ENCODE measurements around the gene SMARCA2. TPM values are rescaled to one million over a fixed set of nuclear protein-coding genes. Genes with fewer than 3 reads are reported as not detected.
A peak's percentile ranks its signal among the peaks of the same experiment; 100 is the strongest.

Gene SMARCA2
- total RNA-seq, 1 donor from 2014 or later, result 88.7 TPM

DNA sequence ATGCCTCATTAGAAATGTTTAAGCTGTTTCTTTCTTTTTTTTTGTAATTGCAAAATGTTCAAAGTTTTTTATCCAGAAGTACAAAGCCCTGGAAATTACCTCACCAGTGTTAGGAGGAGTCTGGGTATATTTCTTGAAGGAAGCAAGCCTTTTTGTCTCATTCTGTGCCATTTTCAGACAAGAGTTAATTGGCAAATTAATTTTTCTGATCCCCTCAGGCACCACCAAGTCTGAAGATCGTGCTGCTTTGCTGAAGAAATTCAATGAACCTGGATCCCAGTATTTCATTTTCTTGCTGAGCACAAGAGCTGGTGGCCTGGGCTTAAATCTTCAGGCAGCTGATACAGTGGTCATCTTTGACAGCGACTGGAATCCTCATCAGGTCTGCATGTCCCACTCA lies 94.9 kb downstream of the SMARCA2 start:
- Histone ChIP-seq H3K27ac (ENCODE audit: low read depth, low read length) (no peak overlapping the region), H3K9me3 (ENCODE audit: control insufficient read depth in 3 of 3, low read length in 3 of 3) (no peaks in the 10 kb centered on the region), H3K36me3 (ENCODE audit: control insufficient read depth in 3 of 3, insufficient read depth in 3 of 3, low read length in 3 of 3) (peaks cover 19 to 54% (median 41%) of the 10 kb centered on the region in 3 donors), H3K4me1 (ENCODE audit: control insufficient read depth in 3 of 3, insufficient read depth in 3 of 3, low read length in 3 of 3) (no peaks in the 10 kb centered on the region), H3K9ac (ENCODE audit: low read depth in 1 of 3, low read length in 3 of 3) (no peak overlapping the region), H3K4me3 (ENCODE audit: low read length in 3 of 3) (no peak overlapping the region), H3K27me3 (ENCODE audit: control insufficient read depth in 3 of 3, insufficient read depth in 3 of 3, low read length in 3 of 3) (no peaks in the 10 kb centered on the region)

DNA sequence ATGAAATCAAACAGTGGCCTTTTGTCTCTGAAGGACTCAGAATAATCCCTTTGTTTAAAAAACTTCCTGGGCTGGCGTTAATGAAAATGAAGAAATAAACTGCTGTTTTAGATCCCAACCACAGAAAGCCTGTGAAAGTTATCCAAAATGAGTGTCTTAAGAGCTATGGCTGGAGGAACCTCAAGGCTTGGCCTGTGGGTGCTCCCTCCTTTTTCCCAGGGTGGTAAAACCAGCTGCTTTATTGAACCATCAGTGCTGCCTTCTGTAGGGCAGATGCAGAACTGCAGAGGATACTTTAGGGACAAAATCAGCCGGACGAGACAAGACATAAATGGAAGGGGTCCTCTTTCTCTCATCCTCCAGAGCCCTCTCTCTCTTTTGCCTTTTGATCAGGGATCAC lies 100.9 kb downstream of the SMARCA2 start:
- Histone ChIP-seq H3K27me3 (ENCODE audit: control insufficient read depth in 3 of 3, insufficient read depth in 3 of 3, low read length in 3 of 3) (no peaks in the 10 kb centered on the region), H3K9me3 (ENCODE audit: control insufficient read depth in 3 of 3, low read length in 3 of 3) (no peaks in the 10 kb centered on the region), H3K27ac (ENCODE audit: low read depth, low read length) (no peak overlapping the region), H3K4me3 (ENCODE audit: low read length in 3 of 3) (no peak overlapping the region), H3K4me1 (ENCODE audit: control insufficient read depth in 3 of 3, insufficient read depth in 3 of 3, low read length in 3 of 3) (peaks cover 3 to 9% (median 6%) of the 10 kb centered on the region in 3 donors), H3K9ac (ENCODE audit: low read depth in 1 of 3, low read length in 3 of 3) (no peak overlapping the region), H3K36me3 (ENCODE audit: control insufficient read depth in 3 of 3, insufficient read depth in 3 of 3, low read length in 3 of 3) (peaks cover 28 to 62% (median 59%) of the 10 kb centered on the region in 3 donors)

DNA sequence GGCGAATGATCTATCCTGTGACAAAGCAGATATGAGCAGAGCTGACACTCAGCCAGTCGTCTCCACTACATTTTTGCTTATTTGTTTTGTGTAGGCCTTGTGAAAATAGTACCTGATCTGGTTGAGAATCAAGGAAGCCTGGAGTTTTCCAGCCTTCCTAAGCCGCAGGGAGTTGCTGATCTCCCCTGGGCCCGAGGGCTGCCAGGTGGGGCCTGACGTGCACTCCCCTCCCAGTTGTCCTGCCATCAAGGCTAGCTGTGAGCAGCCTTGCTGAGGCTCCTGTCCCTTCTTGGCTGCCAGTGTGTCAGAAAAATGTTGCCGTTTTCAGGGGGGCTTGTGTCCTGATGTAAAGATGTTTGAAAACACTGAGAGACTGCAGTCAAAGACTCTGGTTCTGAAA lies 102.4 kb downstream of the SMARCA2 start:
- no peak overlapping the region for H3K27ac ChIP-seq (ENCODE audit: low read depth, low read length)
- no peaks in the 10 kb centered on the region for H3K9me3 ChIP-seq (ENCODE audit: control insufficient read depth in 3 of 3, low read length in 3 of 3)
- H3K4me1 ChIP-seq (ENCODE audit: control insufficient read depth in 3 of 3, insufficient read depth in 3 of 3, low read length in 3 of 3), result peaks cover 6 to 21% (median 8%) of the 10 kb centered on the region in 3 donors
- H3K4me3 ChIP-seq (ENCODE audit: low read length in 3 of 3), result no peak overlapping the region
- H3K9ac ChIP-seq (ENCODE audit: low read depth in 1 of 3, low read length in 3 of 3), result no peak overlapping the region
- no peaks in the 10 kb centered on the region for H3K27me3 ChIP-seq (ENCODE audit: control insufficient read depth in 3 of 3, insufficient read depth in 3 of 3, low read length in 3 of 3)
- peaks cover 24 to 57% (median 46%) of the 10 kb centered on the region in 3 donors for H3K36me3 ChIP-seq (ENCODE audit: control insufficient read depth in 3 of 3, insufficient read depth in 3 of 3, low read length in 3 of 3)

DNA sequence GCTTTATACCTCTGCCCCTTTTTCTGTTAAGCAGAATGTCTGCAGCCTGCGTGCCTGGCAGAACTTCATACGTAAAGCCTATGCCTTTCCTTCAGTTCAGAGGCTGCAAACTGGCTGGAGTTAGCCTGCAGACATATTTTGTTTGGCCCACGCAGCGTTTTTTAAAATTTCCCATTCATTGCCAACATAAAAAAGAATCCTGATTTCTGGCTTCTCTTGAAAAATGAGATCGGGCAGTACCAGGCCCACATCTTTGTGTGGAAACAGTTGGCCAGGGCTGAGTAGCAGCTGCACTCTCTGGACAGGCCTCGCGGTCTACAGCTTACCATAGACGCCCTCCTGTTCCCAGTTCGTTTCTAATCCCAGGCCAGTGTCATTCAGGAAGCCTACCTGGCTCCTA lies 104.4 kb downstream of the SMARCA2 start:
- Histone ChIP-seq H3K4me3 (ENCODE audit: low read length in 3 of 3) (no peak overlapping the region), H3K27ac (ENCODE audit: low read depth, low read length) (no peak overlapping the region), H3K36me3 (ENCODE audit: control insufficient read depth in 3 of 3, insufficient read depth in 3 of 3, low read length in 3 of 3) (peaks cover 31 to 57% (median 53%) of the 10 kb centered on the region in 3 donors), H3K9ac (ENCODE audit: low read depth in 1 of 3, low read length in 3 of 3) (no peak overlapping the region), H3K9me3 (ENCODE audit: control insufficient read depth in 3 of 3, low read length in 3 of 3) (no peaks in the 10 kb centered on the region), H3K4me1 (ENCODE audit: control insufficient read depth in 3 of 3, insufficient read depth in 3 of 3, low read length in 3 of 3) (peaks cover 6 to 21% (median 10%) of the 10 kb centered on the region in 3 donors), H3K27me3 (ENCODE audit: control insufficient read depth in 3 of 3, insufficient read depth in 3 of 3, low read length in 3 of 3) (no peaks in the 10 kb centered on the region)

DNA sequence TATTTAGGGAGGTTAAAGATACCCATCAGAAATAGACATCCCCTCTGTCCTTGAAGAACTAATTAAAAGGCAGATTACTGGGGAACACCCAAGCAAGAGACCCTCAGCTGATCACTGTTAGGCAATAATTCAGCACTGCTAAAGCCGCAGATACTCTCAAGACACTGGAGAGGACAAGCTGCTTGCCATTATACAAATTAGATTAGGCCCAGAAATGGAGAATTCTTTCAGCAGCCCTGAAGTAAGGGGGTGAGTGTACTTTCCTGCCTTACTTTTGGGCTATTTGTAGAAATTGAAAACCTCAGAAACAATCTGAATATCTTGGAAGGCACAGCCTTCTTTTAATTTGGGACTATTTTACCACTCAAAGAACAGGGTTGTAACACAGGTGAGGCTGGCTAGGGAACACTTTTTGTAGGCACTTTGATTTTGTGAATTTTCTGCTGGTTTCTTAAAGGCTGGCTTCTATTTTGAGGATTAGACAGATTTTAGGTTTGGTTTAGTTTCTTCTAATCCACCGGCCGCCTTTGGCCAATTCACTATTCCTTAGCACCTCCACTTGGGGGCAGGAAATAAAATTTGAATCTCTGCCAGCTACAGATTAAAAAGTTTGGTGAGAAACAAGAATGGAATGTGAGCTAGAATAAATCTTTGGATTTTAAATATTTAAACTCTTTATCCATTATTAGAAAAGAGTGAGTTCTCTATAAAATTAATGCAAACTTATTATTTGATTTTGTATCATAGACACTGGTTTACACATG lies 106.0 kb downstream of the SMARCA2 start:
- H3K4me3 ChIP-seq (ENCODE audit: low read length in 3 of 3), result no peak overlapping the region
- peaks cover 25 to 51% (median 46%) of the 10 kb centered on the region in 3 donors for H3K36me3 ChIP-seq (ENCODE audit: control insufficient read depth in 3 of 3, insufficient read depth in 3 of 3, low read length in 3 of 3)
- no peaks in the 10 kb centered on the region for H3K27me3 ChIP-seq (ENCODE audit: control insufficient read depth in 3 of 3, insufficient read depth in 3 of 3, low read length in 3 of 3)
- peak overlapping the region; percentile 37 for H3K27ac ChIP-seq (ENCODE audit: low read depth, low read length)
- no peak overlapping the region for H3K9ac ChIP-seq (ENCODE audit: low read depth in 1 of 3, low read length in 3 of 3)
- H3K4me1 ChIP-seq (ENCODE audit: control insufficient read depth in 3 of 3, insufficient read depth in 3 of 3, low read length in 3 of 3), result peaks cover 11 to 27% (median 12%) of the 10 kb centered on the region in 3 donors
- H3K9me3 ChIP-seq (ENCODE audit: control insufficient read depth in 3 of 3, low read length in 3 of 3), result no peaks in the 10 kb centered on the region

- Histone ChIP-seq H3K27ac (ENCODE audit: low read depth, low read length) (peak overlapping the region; percentile 37), H3K4me3 (ENCODE audit: low read length in 3 of 3) (no peak overlapping the region), H3K27me3 (ENCODE audit: control insufficient read depth in 3 of 3, insufficient read depth in 3 of 3, low read length in 3 of 3) (no peaks in the 10 kb centered on the region), H3K9me3 (ENCODE audit: control insufficient read depth in 3 of 3, low read length in 3 of 3) (no peaks in the 10 kb centered on the region), H3K4me1 (ENCODE audit: control insufficient read depth in 3 of 3, insufficient read depth in 3 of 3, low read length in 3 of 3) (peaks cover 22 to 38% (median 24%) of the 10 kb centered on the region in 3 donors), H3K36me3 (ENCODE audit: control insufficient read depth in 3 of 3, insufficient read depth in 3 of 3, low read length in 3 of 3) (peaks cover 25 to 45% (median 40%) of the 10 kb centered on the region in 3 donors), H3K9ac (ENCODE audit: low read depth in 1 of 3, low read length in 3 of 3) (no peak overlapping the region)
Measured at GRCh38 chr9:2122299-2122698, 107.2 kb downstream of the SMARCA2 start.

GRCh38 chr9:2125906-2126305 lies 110.8 kb downstream of the SMARCA2 start:
- Histone ChIP-seq H3K9ac (ENCODE audit: low read depth in 1 of 3, low read length in 3 of 3) (no peak overlapping the region), H3K4me3 (ENCODE audit: low read length in 3 of 3) (peak overlapping the region in 2 of 3 donors; percentile 37 to 45), H3K9me3 (ENCODE audit: control insufficient read depth in 3 of 3, low read length in 3 of 3) (no peaks in the 10 kb centered on the region), H3K4me1 (ENCODE audit: control insufficient read depth in 3 of 3, insufficient read depth in 3 of 3, low read length in 3 of 3) (peaks cover 41 to 49% (median 46%) of the 10 kb centered on the region in 3 donors), H3K27ac (ENCODE audit: low read depth, low read length) (peak overlapping the region; percentile 20), H3K27me3 (ENCODE audit: control insufficient read depth in 3 of 3, insufficient read depth in 3 of 3, low read length in 3 of 3) (no peaks in the 10 kb centered on the region), H3K36me3 (ENCODE audit: control insufficient read depth in 3 of 3, insufficient read depth in 3 of 3, low read length in 3 of 3) (peaks cover 13 to 25% (median 20%) of the 10 kb centered on the region in 3 donors)

- Histone ChIP-seq H3K9ac (ENCODE audit: low read depth in 1 of 3, low read length in 3 of 3) (no peak overlapping the region), H3K27ac (ENCODE audit: low read depth, low read length) (peak overlapping the region; percentile 20), H3K9me3 (ENCODE audit: control insufficient read depth in 3 of 3, low read length in 3 of 3) (no peaks in the 10 kb centered on the region), H3K27me3 (ENCODE audit: control insufficient read depth in 3 of 3, insufficient read depth in 3 of 3, low read length in 3 of 3) (no peaks in the 10 kb centered on the region), H3K4me3 (ENCODE audit: low read length in 3 of 3) (peak overlapping the region in 2 of 3 donors; percentile 37 to 45), H3K4me1 (ENCODE audit: control insufficient read depth in 3 of 3, insufficient read depth in 3 of 3, low read length in 3 of 3) (peaks cover 41 to 46% (median 44%) of the 10 kb centered on the region in 3 donors), H3K36me3 (ENCODE audit: control insufficient read depth in 3 of 3, insufficient read depth in 3 of 3, low read length in 3 of 3) (peaks cover 13 to 22% (median 19%) of the 10 kb centered on the region in 3 donors)
Measured at GRCh38 chr9:2126331-2126803, 111.2 kb downstream of the SMARCA2 start.

GRCh38 chr9:2127486-2127885 lies 112.3 kb downstream of the SMARCA2 start:
- Histone ChIP-seq H3K27me3 (ENCODE audit: control insufficient read depth in 3 of 3, insufficient read depth in 3 of 3, low read length in 3 of 3) (no peaks in the 10 kb centered on the region), H3K4me1 (ENCODE audit: control insufficient read depth in 3 of 3, insufficient read depth in 3 of 3, low read length in 3 of 3) (peaks cover 35 to 46% (median 37%) of the 10 kb centered on the region in 3 donors)

DNA sequence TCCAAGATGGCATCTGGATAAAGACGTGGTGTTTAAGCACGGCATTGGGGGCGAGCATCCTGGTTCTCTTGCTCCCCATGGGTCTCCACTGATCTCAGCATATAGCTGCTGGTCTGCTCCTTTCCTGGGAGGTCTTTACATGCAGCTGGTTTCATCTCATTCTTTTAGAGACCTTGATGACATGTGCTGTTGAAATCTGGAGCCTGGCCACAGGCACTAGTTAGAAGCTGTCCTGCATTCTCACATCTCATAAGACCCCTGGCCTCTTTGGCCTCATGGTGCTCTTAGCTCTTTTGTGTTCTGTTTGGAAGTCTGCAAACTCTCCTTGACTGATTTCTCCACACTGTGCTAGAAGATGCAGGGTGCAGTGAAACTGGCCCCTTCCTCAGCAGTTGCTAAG lies 113.0 kb downstream of the SMARCA2 start:
- H3K27ac ChIP-seq (ENCODE audit: low read depth, low read length), result peak overlapping the region; percentile 3
- H3K4me3 ChIP-seq (ENCODE audit: low read length in 3 of 3), result no peak overlapping the region
- peaks cover 34 to 46% (median 37%) of the 10 kb centered on the region in 3 donors for H3K4me1 ChIP-seq (ENCODE audit: control insufficient read depth in 3 of 3, insufficient read depth in 3 of 3, low read length in 3 of 3)
- H3K9ac ChIP-seq (ENCODE audit: low read depth in 1 of 3, low read length in 3 of 3), result peak overlapping the region in 1 of 3 donors; percentile 15
- H3K36me3 ChIP-seq (ENCODE audit: control insufficient read depth in 3 of 3, insufficient read depth in 3 of 3, low read length in 3 of 3), result peaks cover 13 to 22% (median 17%) of the 10 kb centered on the region in 3 donors
- H3K27me3 ChIP-seq (ENCODE audit: control insufficient read depth in 3 of 3, insufficient read depth in 3 of 3, low read length in 3 of 3), result no peaks in the 10 kb centered on the region
- no peaks in the 10 kb centered on the region for H3K9me3 ChIP-seq (ENCODE audit: control insufficient read depth in 3 of 3, low read length in 3 of 3)

More at GRCh38 chr9:2127486-2127885, 112.3 kb downstream of the SMARCA2 start:
- Histone ChIP-seq H3K27ac (ENCODE audit: low read depth, low read length) (peak overlapping the region; percentile 3), H3K36me3 (ENCODE audit: control insufficient read depth in 3 of 3, insufficient read depth in 3 of 3, low read length in 3 of 3) (peaks cover 13 to 22% (median 19%) of the 10 kb centered on the region in 3 donors), H3K9me3 (ENCODE audit: control insufficient read depth in 3 of 3, low read length in 3 of 3) (no peaks in the 10 kb centered on the region), H3K9ac (ENCODE audit: low read depth in 1 of 3, low read length in 3 of 3) (no peak overlapping the region), H3K4me3 (ENCODE audit: low read length in 3 of 3) (no peak overlapping the region)
